ENCODE data around the gene ARHGAP22.

- TF ChIP-seq CTCF (conservative IDR thresholded peaks at IDR 0.05; ENCODE audit: low read length) (no peak), EZH2phosphoT487 (IDR thresholded peaks at IDR 0.05; ENCODE audit: borderline replicate concordance, low read depth, low read length) (no peak)
Observed at GRCh38 chr10:48567346-48567745, 37.5 kb downstream of the ARHGAP22 start.

Measured in OCI-LY7 (cell line).